ENCODE results near the gene VAV2.
"Not testable (repeated sequence)": the region's sequence is repeated elsewhere in the genome, so short reads cannot be mapped to it uniquely, and the experiment has no call there.

VAV2 gene

GRCh38 chr9:133896007-133896406 is 96.1 kb downstream of the VAV2 start:
- FAIRE-seq; DNase-seq (ENCODE audit: low spot score): not testable (repeated sequence)

GRCh38 chr9:133895335-133895734 is 96.8 kb downstream of the VAV2 start:
- DNase-seq (ENCODE audit: low spot score) (no peak), FAIRE-seq (no peak)

GRCh38 chr9:133894377-133895321 is 97.5 kb downstream of the VAV2 start:
- no peak for FAIRE-seq
- no peak for DNase-seq (ENCODE audit: low spot score)

GRCh38 chr9:133893191-133893994 is 98.7 kb downstream of the VAV2 start:
- FAIRE-seq = no peak

GRCh38 chr9:133892193-133892920 is 99.8 kb downstream of the VAV2 start:
- DNase-seq (ENCODE audit: low spot score) = no peak
- FAIRE-seq = no peak

More at GRCh38 chr9:133893191-133893994, 98.7 kb downstream of the VAV2 start:
- DNase-seq (ENCODE audit: low spot score) = no peak

GRCh38 chr9:133891741-133892140 is 100.4 kb downstream of the VAV2 start:
- DNase-seq (ENCODE audit: low spot score) (no peak), FAIRE-seq (no peak)

GRCh38 chr9:133890583-133890982 is 101.5 kb downstream of the VAV2 start:
- FAIRE-seq (no peak), DNase-seq (ENCODE audit: low spot score) (no peak)

- FAIRE-seq (peak; percentile 66), DNase-seq (ENCODE audit: low spot score) (peak; percentile 71)
Observed at GRCh38 chr9:133889584-133890301, 102.4 kb downstream of the VAV2 start.

- DNase-seq (ENCODE audit: low spot score) (no peak), FAIRE-seq (no peak)
Observed at GRCh38 chr9:133888809-133889491, 103.2 kb downstream of the VAV2 start.

GRCh38 chr9:133888048-133888808 is 103.9 kb downstream of the VAV2 start:
- no peak for DNase-seq (ENCODE audit: low spot score)
- no peak for FAIRE-seq

GRCh38 chr9:133887540-133888047 is 104.5 kb downstream of the VAV2 start:
- no peak for DNase-seq (ENCODE audit: low spot score)
- FAIRE-seq = no peak

- FAIRE-seq = no peak
- DNase-seq (ENCODE audit: low spot score) = no peak
Observed at GRCh38 chr9:133886563-133887501, 105.3 kb downstream of the VAV2 start.

- FAIRE-seq (no peak), DNase-seq (ENCODE audit: low spot score) (no peak)
Observed at GRCh38 chr9:133884907-133885744, 107.0 kb downstream of the VAV2 start.

GRCh38 chr9:133882849-133883755 is 109.0 kb downstream of the VAV2 start:
- FAIRE-seq (no peak), DNase-seq (ENCODE audit: low spot score) (no peak)

- FAIRE-seq (no peak), DNase-seq (ENCODE audit: low spot score) (no peak)
Observed at GRCh38 chr9:133881671-133882381, 110.3 kb downstream of the VAV2 start.
